Mesenteric fat pad (tissue), 1 donor: ENCODE results near the gene ANXA2. TPM values are rescaled to one million over a fixed set of nuclear protein-coding genes. Genes with fewer than 3 reads are reported as not detected.
"Not testable (repeated sequence)": the region's sequence is repeated elsewhere in the genome, so short reads cannot be mapped to it uniquely, and the experiment has no call there.

Experiments
- DNase-seq: peaks from one replicate; pipeline ENCODE4 v3.0.0-alpha.2; 2020; ENCODE audit warnings: low spot score
- total RNA-seq: library from RNA; stranded (reverse); fragmentation: NEBNext Ultra II Directional; extraction: Animal tissue kit (Norgen Biotek cat#: 25700); gene quantifications from one replicate; pipeline ENCODE4 v1.2.1, GENCODE V29; 2021
- donor health status: DM: yes; HTN: yes; CAD: no.

ANXA2 gene
- total RNA-seq, 1 donor from 2014 or later: 1,205 TPM

DNA sequence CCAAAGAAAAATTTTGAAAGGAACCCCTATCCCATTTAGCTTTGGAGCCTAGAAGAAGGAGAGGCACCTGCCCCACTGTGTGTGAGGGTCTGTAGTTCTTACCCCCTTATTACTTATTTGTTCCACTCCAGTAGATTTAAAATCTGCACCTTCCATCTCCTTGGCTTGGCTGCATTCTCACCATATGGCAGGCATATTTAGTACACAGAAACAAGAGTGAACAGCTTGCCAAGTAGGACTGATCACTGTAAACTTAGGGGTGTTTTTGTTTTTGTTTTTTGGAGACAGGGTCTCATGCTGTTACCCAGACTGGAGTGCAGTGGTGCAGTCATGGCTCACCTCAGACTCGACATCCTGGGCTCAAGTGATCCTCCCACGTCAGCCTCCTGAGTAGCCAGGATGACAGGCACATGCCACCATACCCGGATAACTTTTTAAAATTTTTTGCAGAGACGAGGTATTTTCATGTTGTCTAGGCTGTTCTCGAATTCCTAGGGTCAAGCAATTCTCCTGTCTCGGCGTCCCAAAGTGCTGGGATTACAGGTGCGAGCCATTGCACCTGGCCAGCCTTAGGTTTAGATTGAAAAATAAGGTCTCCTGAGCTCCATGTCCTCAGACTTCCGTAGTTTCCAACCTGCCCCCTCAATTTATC, 14.1 kb upstream of the ANXA2 start:
- no peak for DNase-seq

DNA sequence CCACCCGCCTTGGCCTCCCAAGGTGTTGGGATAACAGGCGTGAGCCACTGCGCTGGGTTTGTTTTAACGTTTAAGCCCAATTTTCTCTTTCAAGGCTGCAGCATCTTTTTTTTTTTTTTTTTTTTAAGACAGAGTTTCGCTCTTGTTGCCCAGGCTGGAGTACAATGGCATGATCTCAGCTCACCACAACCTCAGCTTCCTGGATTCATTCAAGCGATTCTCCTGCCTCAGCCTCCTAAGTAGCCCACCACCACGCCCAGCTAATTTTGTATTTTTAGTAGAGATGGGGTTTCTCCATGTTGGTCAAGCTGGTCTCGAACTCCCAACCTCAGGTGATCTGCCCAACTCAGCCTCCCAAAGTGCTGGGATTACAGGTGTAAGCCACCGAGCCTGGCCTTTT, 12.6 kb upstream of the ANXA2 start:
- not testable (repeated sequence) for DNase-seq

DNA sequence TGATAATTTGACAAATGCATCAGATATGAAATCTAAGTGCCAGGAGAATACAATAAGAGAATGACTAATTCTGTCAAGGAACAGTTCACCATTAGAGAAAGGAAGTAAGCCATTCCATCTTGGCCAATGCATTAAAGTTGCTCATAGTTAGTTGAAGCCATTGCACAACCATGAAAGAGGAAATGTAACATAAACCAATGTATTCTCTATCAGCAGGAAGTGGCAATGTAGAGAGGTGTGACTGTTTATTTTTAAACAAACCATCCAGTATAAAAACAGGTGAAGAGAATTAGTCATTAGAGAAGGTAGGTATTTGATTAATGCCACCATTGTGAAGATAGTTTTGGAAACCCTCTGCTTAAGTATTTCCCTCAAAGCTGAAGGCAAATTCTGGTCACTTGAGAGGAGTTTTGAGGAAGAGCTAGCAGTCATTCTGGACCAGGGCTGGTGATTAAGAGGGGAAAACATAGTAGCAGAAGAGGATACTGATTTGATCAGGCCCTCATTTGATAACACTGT, 10.7 kb upstream of the ANXA2 start:
- no peak for DNase-seq

DNA sequence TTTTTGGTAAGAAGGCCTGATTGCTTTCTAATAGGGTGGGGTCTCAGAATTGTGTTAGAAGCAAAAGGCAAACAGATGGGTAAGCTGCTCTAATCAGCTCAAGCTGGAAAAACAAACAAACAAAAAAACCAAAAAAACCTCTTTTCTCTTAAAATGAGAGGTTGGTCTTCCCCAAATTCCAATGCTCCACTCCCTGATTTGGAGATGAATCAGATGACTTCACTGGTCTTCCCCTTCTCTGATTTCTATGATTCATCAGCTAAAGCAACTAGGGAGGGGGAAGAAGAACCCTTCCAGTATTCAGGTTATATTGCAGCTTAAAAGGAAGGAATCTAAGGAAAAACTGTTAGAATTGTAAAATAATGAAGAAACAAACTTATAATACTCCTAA, 9.6 kb upstream of the ANXA2 start:
- DNase-seq: no peak

DNA sequence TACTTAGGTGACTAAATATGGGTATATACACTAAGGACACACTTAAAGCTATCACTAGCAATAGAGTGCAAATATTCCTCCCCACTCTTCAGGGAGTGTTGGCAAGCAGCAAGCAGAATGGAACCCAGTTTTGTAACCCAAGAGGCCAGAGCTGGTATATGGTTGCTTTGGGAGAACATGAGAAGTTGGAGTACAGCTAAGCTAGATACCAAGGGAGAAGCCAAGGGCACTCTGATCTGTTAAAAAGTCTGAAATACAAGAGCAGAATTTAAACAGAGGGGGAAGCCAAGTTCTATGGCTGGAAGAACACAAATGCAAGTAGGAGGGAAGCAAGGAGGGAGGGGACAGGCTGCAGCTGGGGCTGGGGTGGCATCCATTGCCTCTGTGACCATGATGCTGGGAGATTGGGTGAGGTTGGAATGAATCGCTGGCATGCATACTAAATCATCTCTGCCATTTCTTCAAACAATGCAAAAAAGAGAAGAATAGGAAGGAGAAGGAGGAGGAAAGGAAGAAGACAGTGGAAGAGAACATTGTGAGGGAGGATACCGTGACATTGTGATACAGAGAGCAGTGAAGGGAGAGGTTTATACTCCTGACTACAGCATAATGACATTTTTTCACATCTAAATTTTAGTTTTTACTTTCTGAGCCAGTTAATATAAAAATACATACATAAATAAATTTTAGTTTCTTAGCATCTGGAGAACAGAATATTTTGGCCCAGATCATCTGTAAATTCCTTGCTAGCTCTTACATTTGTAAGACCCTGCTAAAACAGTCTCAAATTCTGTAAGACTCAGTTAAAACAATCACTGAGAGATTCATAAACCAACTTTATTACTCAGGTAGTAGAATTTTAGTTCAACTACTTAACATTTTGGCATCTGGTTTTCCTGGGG, 9.0 kb upstream of the ANXA2 start:
- no peak for DNase-seq

DNA sequence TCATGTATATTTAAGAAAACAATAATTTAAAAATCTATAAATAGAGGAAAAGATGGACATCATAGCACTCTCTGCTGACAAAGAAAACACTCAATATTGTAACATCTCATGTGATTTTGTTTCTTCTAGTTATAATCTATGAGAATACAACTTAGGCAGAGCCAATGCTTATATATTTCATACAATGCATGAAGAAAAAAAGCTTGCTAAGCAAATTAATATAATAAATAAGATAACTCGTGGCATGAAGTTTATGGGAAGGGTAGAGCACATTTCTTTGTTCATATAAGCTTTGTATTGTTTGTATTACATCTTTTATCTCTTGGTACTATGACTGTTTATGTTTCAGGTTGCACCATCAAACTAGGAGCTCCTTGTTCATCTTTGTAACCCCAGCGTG, 7.6 kb upstream of the ANXA2 start:
- DNase-seq: no peak

DNA sequence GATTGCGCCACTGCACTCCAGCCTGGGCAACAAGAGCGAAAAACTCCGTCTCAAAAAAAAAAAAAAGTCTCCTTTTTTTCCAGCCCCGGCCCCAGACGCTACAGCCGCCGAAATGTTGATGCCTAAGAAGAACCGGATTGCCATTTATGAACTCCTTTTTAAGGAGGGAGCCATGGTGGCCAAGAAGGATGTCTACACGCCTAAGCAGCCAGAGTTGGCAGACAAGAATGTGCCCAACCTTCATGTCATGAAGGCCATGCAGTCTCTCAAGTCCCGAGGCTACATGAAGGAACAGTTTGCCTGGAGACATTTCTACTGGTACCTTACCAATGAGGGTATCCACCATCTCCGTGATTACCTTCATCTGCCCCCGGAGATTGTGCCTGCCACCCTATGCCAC, 6.6 kb upstream of the ANXA2 start:
- DNase-seq: not testable (repeated sequence)

DNA sequence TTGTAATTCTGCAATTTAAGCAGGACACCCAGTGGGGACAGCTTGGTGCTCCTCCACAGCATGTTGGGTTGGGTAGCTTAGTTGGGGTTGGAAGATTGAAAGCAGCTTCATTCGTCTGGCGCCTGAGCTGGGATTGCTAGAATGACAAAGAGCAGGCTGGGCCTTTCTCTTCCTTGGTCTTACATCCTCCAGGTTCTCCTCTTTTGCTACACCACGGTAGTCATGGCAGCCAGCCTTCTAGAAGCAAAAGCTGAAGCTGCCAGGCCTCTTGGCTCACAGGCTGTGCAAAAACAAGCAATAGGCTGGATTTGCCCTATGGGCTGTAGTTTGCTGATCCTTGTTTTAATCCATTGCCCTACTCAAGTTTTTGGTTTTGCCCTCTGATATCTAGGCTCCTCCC, 3.2 kb upstream of the ANXA2 start:
- DNase-seq: no peak

DNA sequence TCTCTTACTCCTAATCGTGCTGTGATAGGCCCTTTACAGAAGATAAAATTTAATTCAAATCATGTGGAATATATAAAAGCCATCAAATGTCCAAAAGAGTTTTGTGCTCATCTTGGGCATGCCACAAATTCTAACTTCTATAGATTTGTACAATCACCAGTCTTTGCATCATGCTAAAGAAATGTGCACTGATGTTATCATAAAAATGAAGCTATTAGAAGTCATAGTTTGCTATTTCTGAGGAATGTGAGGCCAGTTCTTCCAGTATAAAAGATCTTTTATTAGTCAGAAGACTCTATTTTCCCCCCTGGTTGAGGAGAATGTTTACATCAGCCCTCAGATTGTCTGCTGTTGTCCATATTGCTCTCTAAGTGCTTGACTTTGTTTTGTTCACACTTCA, 2.1 kb upstream of the ANXA2 start:
- DNase-seq: no peak

DNA sequence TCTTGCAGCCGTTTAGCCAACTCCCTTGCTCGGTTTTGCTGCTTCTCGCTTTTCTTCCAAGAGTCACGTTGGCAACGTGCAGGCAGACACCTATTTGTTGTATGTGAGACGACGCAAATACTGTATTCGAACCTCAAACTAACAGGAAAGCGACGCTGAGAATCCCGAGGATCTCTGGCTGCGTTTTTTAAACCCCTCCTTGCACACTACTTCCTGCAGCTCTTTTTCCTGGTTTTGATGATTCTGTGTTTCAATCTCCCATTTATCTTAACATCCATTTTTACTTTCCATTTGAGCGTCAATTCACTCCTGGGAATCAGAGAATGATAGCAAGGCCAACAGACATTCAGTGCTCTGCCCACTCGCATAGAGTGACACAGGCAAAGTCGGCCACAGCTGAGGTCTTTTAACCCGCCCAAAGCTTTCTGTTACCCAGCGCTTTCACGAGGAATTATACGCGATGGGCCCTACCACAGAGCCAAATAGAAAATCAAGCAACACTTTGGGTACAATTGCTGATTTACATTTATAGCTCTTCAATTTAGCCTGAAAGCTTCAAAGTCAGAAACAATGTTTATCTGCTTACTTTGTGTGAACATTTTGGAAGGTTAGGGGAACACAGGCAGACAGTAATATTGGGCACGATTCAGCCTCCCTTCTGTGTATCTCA, 1.6 kb upstream of the ANXA2 start:
- no peak for DNase-seq

DNA sequence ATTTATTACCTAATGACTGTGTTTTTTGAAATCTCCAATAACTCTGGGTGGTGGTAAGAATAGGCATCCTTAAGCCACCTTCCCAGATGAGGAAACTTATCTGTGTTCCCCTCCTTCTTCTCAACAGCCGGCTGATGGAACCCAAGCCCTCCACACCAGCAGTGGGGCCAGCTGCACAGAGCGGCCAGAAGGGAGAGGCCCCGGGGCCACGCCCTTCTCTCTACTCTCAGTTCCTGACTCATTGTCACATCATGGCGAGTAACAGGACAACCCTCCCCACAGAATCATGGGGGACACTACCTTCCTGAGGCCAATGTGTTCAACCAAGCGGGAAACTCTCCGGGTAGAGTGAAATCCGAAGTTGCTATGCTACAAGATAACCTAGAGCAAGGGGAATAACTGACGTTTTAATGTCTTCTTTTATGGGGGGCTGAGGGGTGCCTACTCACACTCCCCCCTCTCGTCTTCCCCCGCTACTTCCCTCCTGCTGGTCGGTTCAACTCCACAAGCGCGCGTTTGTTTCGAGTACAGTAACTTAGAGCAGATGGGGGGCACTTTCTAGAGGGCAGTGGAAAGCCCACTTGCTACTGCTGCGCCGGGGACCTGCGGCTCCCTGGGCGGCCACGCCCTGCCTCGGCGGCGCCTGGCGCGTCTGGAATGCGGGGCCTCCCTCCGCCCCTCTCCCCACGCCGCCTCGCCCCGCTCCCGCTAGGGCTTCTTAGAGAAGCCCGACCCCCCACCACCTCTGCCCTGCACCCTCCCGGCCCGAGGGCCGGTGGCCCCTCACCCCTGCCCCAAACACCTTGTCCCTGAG, 621 bp downstream of the ANXA2 start:
- DNase-seq: no peak

DNA sequence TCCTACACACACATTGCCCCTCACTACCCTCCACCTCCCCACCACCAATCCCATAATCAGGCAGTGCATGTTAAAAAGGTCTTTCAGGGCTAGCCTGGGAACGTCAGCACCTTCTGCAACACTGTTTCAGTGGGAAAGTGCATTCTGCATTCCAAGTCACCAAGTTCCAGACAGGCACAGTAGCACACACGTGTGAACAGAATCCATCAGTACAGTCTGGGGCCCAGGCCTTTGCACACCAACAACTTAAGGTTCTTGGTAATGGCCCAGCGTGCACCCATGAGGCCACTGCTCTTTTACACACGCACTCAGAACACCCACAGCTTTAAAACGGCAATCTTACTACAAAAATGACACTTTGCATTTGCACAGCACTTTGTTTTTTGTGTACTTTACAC, 1.2 kb downstream of the ANXA2 start:
- no peak for DNase-seq

DNA sequence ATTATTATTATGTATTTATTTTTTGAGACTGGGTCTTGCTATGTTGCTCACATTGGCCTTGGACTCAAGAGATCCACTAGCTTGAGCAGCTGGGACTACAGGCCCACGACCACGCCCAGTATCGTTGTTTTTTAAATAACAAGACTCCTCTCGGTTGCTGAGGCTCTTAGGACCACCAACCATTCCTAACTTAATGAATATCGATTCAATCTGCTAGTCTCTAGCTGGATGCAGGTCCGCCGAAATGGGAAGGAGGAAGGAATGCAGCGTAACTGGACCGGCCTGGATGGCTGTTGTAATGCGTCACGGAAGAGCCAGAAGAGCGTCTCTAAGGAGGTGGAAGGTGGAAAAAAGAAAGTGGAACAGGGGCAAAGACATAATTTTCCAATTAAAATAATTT, 1.7 kb downstream of the ANXA2 start:
- DNase-seq: no peak

DNA sequence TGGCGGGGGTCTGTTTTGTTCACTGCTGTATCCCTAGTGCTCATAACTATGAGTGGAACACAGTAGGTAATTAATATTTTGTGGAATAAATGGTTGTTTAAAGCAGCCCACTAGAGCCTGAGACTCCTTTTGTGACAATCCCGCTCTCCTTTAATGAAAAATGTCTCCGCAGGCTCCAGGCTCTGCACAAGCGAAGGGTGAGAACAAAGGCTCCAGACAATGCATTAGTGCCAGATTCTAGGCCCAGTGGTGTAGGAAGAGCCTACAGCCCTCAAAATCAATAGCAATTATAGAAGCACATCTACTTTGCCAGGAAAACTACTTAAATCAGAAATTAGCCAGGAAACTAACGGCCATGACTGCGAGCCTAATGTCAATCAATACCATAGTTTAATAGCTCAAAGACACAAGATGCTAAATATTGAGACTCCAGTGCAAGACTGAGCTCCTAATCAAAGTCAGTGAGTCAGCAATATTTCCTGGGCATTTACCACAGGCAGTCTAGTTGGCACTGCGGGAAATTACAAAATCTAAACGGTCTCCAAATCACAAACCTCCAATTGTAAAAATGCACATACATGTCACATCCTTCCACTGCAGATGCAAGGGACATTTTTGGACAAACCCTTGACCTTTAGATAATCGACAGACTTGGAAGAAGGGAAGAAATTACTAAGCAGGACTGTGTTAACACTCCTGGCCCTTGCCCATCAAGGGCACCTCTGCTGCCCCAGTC, 2.3 kb downstream of the ANXA2 start:
- no peak for DNase-seq

DNA sequence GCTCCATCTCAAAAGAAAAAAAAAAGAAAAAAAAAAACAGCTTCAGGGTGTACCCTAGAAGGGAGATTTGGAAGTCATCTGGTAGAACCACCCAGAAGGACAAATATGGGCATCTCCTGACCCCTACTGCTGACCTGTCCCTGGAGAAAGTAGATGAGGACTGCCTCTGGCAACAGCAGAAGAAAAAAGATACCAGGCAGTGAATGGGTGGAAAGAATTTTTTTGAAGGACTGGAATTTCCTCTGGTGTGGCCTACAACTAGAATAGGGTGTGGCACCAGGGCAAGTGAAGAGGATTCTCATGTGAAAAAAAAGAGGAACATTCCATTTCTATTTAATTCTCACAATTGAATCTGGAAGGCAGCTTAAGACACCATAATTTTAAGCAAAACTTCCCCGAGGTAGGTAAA, 3.1 kb downstream of the ANXA2 start:
- DNase-seq: no peak

DNA sequence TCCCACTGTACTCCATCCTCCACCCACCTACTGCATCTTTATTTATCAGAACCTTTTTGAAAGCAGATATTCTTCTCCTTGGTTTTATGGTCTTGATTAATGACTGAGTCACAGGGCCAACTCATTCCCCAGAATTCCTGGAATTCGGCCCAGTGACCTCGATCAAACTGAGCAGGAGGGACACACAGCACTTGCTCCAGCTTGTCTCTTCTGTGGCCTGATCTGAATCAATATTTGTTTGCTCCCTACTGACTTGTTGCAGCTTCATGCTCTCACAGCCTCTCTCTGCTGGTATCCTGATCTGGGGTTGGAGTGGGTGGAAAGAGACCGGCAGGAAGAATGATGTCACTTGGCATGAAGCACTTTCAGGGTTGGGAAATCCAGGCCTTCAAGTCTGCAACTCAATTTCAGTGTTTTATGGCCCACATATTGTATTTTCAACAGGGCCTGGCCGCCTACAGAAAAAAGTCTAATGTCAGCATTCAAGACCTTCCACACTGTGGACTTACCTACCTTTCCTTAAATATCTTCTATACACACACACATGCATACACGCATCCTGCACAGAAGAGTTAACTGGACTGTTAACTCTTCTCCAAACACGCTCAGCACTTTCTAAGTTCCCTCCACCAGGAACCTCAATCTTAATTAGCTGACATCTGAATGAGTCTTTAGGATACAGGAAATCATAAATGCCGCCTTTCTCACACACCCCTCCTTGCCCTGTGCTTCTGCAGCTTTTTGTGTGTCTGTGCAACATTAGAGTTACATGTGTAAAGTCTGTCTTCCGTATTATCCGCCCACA, 4.6 kb downstream of the ANXA2 start:
- DNase-seq: no peak

DNA sequence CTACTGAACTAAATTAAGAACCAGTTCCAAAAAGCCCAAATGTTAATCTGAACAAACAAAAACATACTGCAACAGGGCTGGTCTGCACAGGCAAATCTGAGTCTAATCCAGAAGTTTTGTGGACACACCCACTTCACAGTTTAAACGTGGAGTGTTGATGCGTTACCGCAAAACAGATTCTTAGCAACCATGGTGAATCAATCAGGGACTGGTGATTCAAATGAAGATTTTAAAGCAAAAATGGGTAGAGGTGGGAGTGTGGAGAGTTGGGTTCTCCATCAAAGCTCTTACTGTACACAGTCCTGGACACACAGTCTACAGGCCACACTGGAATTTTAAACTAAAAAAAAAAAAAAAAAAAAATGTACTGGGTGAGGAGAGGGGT, 5.2 kb downstream of the ANXA2 start:
- no peak for DNase-seq

DNA sequence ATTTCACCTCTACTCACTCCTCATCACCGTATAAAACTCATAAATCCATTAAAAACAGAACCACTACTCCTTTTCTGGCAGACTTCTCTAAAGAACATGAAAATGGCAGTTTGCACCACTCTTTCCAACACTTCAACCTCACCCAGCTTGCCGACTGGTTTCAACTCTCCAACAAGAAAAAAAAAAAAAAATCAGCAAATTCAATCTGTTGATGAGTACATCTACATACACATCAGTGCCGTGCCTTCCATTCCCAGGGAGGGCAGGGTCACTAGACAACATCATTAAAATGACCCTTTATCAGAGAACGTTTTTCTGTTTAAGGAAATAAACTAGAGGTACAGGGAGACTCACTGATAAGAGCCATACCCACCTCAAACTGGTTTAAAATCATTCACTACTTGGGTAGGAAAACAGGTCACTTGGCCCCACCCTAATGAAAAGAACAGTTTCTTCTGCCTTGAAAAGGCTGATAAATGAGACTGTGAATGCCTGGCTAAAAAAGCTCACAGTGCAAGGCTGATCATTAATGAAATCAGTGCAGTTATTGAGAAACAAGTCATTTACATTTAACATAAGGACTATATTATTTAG, 6.0 kb downstream of the ANXA2 start:
- no peak for DNase-seq

DNA sequence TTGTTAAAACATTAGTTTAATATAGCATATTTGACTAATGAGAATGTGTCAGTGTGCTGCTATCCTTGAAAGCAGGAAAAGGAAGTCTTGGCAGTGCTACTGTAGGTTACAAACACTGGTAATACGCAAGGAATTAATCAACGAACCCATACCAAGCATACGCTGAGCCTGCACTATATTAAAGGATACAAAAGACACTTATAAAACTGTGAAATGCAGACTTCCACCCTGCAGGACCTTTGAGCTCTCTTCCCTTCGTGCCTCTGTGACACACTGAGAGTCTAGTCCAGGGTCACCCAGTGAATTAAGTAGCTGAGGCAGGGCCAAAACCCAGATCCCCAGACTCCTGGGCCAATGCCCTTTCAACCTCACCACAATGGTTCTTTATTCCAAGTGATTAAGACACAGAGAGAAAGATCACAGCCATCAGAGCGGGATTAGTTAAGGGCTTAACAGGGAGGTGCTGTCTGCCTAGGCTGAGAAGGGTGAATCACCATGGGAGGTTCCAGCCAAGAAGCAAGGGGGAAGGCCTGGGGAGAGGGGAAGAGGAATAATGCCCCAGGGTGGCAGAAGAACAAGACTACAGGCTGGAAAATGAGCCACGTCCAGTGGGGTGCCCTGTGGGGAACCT, 6.8 kb downstream of the ANXA2 start:
- DNase-seq: no peak
